HepG2 (cell line): ENCODE data around the gene ZSCAN21. TPM values are rescaled to one million over a fixed set of nuclear protein-coding genes. Genes with fewer than 3 reads are reported as not detected.

ENCODE experiments used
- ADNP ChIP-seq: sonication (generic); formaldehyde crosslinking; IDR thresholded peaks from 2 replicates; pipeline ENCODE4 v1.4.0; 2020; ENCODE audit warnings: missing genetic modification reagents
- ASH2L ChIP-seq: fragments of 300-600, 200-600 bp; sonication (generic); IDR thresholded peaks from 2 replicates; pipeline ENCODE4 v1.7.0; 2017; ENCODE audit warnings: low read depth, mild to moderate bottlenecking, moderate library complexity, mixed read lengths, low read length; ENCODE audit not compliant: insufficient read length
- CENPT ChIP-seq: sonication (generic); formaldehyde crosslinking; IDR thresholded peaks from 2 replicates; pipeline ENCODE4 v1.8.0; 2022; ENCODE audit warnings: low read depth, mild to moderate bottlenecking, moderate library complexity, missing genetic modification reagents
- FOXO4 ChIP-seq: sonication (generic); formaldehyde crosslinking; conservative IDR thresholded peaks from 2 replicates; pipeline ENCODE4 v1.8.1; 2023; ENCODE audit warnings: missing genetic modification reagents
- FUBP1 ChIP-seq: sonication (generic); formaldehyde crosslinking; IDR thresholded peaks from 2 replicates; pipeline ENCODE4 v1.5.1; 2020; ENCODE audit warnings: missing genetic modification reagents, mild to moderate bottlenecking, borderline replicate concordance
- MIXL1 ChIP-seq: IDR thresholded peaks from 2 replicates; pipeline ENCODE4 v1.6.1; 2016
- POLR2G ChIP-seq: fragments of 200-400 bp; formaldehyde crosslinking; IDR thresholded peaks from 2 replicates; pipeline ENCODE4 v1.6.1; 2018; ENCODE audit warnings: mild to moderate bottlenecking, low read depth, low read length, moderate library complexity
- RAD21 ChIP-seq: fragments of 450-650 bp; formaldehyde crosslinking; IDR thresholded peaks from 2 replicates; pipeline ENCODE4 v1.5.0; 2020; ENCODE audit warnings: mild to moderate bottlenecking
- RBFOX2 ChIP-seq: fragments of 200-400 bp; formaldehyde crosslinking; IDR thresholded peaks from 2 replicates; pipeline ENCODE4 v1.6.1; 2017; ENCODE audit warnings: low read depth, mild to moderate bottlenecking, low read length
- THAP9 ChIP-seq: sonication (generic); formaldehyde crosslinking; IDR thresholded peaks from 2 replicates; pipeline ENCODE4; 2020; ENCODE audit warnings: missing genetic modification reagents, mild to moderate bottlenecking, borderline replicate concordance
- XRCC5 ChIP-seq: fragments of 200-400 bp; formaldehyde crosslinking; optimal IDR thresholded peaks from 2 replicates; pipeline ENCODE3; 2017; ENCODE audit warnings: mild to moderate bottlenecking, low read length
- ZC3H4 ChIP-seq: sonication (generic); formaldehyde crosslinking; IDR thresholded peaks from 2 replicates; pipeline ENCODE4 v1.4.0; 2020; ENCODE audit warnings: missing genetic modification reagents, borderline replicate concordance
- ZNF142 ChIP-seq: sonication (generic); formaldehyde crosslinking; IDR thresholded peaks from 2 replicates; pipeline ENCODE4 v1.4.0; 2020; ENCODE audit warnings: missing genetic modification reagents
- ZNF143 ChIP-seq: sonication (generic); formaldehyde crosslinking; IDR thresholded peaks from 2 replicates; pipeline ENCODE4 v1.4.0; 2020; ENCODE audit warnings: missing genetic modification reagents
- ZNF160 ChIP-seq: sonication (generic); formaldehyde crosslinking; IDR thresholded peaks from 2 replicates; pipeline ENCODE4 v1.8.0; 2022; ENCODE audit warnings: mild to moderate bottlenecking, inconsistent platforms, missing genetic modification reagents
- ZNF263 ChIP-seq: sonication (generic); formaldehyde crosslinking; IDR thresholded peaks from 2 replicates; pipeline ENCODE4 v1.4.0; 2020; ENCODE audit warnings: missing genetic modification reagents
- ZNF350 ChIP-seq: sonication (generic); formaldehyde crosslinking; IDR thresholded peaks from 2 replicates; pipeline ENCODE4 v1.4.0; 2020; ENCODE audit warnings: mild to moderate bottlenecking, low read depth, missing genetic modification reagents, borderline replicate concordance
- ZNF709 ChIP-seq: sonication (generic); formaldehyde crosslinking; IDR thresholded peaks from 2 replicates; pipeline ENCODE4 v1.5.0; 2020; ENCODE audit warnings: mild to moderate bottlenecking, missing genetic modification reagents
- ZNF776 ChIP-seq: sonication (generic); formaldehyde crosslinking; IDR thresholded peaks from 2 replicates; pipeline ENCODE4 v1.4.0; 2020; ENCODE audit warnings: mild to moderate bottlenecking, missing genetic modification reagents
- polyA plus RNA-seq, 8 experiments: library from polyadenylated mRNA; depleted of rRNA in 3 of 8; stranded (reverse) in 7 of 8; unstranded in 1 of 8; fragments of >200 nt; fragmentation: Illumina TruSeq in 4 of 8; extraction: Trizol in 4 of 8; gene quantifications; 2 replicates each; pipeline versions ENCODE4 v1.2.1 to v1.2.3, GENCODE V29; 2011 to 2016; ENCODE audit warnings: low read depth in 4 of 8, missing spikeins in 1 of 8, mixed read lengths in 1 of 8; ENCODE audit not compliant: insufficient read depth in 1 of 8
- total RNA-seq, 5 experiments: library from RNA; depleted of rRNA; stranded (reverse); fragments of >200 nt; fragmentation: Illumina TruSeq; extraction: Trizol; gene quantifications; 2 replicates each; pipeline ENCODE4 v1.2.3, GENCODE V29; 2016; ENCODE audit warnings: low read depth in 1 of 5

The ZSCAN21 gene
- total and polyA plus RNA-seq, 2 of the 13 experiments (the other 11 are each of a cell fraction or from before 2014, with no cell fraction given), result 7.0 to 10.0 TPM

- no peak for TF ChIP-seq ZNF142
- no peak for TF ChIP-seq MIXL1 (CRISPR knock-in tag)
- 0 out of 2 replicates have a peak, but pooled peaks have one; percentile 46 for TF ChIP-seq FOXO4 (CRISPR knock-in tag)
- no peak for TF ChIP-seq ZNF143 (CRISPR knock-in tag)
- no peak for TF ChIP-seq ZNF776 (CRISPR knock-in tag)
- no peak for TF ChIP-seq ZNF350
- TF ChIP-seq ASH2L, result no peak
- TF ChIP-seq ZNF160 (CRISPR knock-in tag), result no peak
- no peak for TF ChIP-seq THAP9 (CRISPR knock-in tag)
- no peak for TF ChIP-seq RAD21 (CRISPR knock-in tag)
- no peak for TF ChIP-seq ZNF709
- peak; percentile 48; the same call in 1 of the 2 replicates for TF ChIP-seq POLR2G
- no peak for TF ChIP-seq ZC3H4 (CRISPR knock-in tag)
- no peak for TF ChIP-seq FUBP1 (CRISPR knock-in tag)
- no peak for TF ChIP-seq XRCC5
- 0 out of 2 replicates have a peak, but pooled peaks have one; percentile 16 for TF ChIP-seq RBFOX2
- TF ChIP-seq ZNF263 (CRISPR knock-in tag), result 0 out of 2 replicates have a peak, but pooled peaks have one; percentile 51
- TF ChIP-seq ADNP (CRISPR knock-in tag), result no peak
- TF ChIP-seq CENPT (CRISPR knock-in tag), result no peak
Observed at GRCh38 chr7:100066953-100067352, 17.4 kb downstream of the ZSCAN21 start (continued).
